Measurements from ENCODE around the gene CLNS1A.

- TF ChIP-seq GATA3 (IDR thresholded peaks at IDR 0.05; ENCODE audit: low read depth, low read length), result no peak
- no peak for TF ChIP-seq GATA2 (IDR thresholded peaks at IDR 0.05; ENCODE audit: low read depth, low read length)
These were observed 43.7 kb downstream of the CLNS1A start for GRCh38 chr11:77593883-77594282.
